ENCODE measurements around the gene PEX14.
"Not testable (repeated sequence)": the region's sequence is repeated elsewhere in the genome, so short reads cannot be mapped to it uniquely, and the experiment has no call there.

- not testable (repeated sequence) for TF ChIP-seq CTCF (IDR thresholded peaks at IDR 0.05 in 2 of 3, conservative IDR thresholded peaks at IDR 0.05 in 1 of 3; ENCODE audit: control insufficient read depth in 2 of 3, extremely low read depth in 1 of 3, insufficient read depth in 1 of 3, low read depth in 3 of 3, low read length in 3 of 3); SMAD1 (IDR thresholded peaks at IDR 0.05; ENCODE audit: low read depth, partially characterized antibody); JUND (IDR thresholded peaks at IDR 0.05; ENCODE audit: low read depth, low read length); TAF1 (IDR thresholded peaks at IDR 0.05; ENCODE audit: borderline replicate concordance, low read depth, low read length); EZH2 (IDR thresholded peaks at IDR 0.05; ENCODE audit: borderline replicate concordance, control insufficient read depth, low read depth, low read length); MTA2 (IDR thresholded peaks at IDR 0.05; ENCODE audit: low read depth)
- TF ChIP-seq, protein P1, sequence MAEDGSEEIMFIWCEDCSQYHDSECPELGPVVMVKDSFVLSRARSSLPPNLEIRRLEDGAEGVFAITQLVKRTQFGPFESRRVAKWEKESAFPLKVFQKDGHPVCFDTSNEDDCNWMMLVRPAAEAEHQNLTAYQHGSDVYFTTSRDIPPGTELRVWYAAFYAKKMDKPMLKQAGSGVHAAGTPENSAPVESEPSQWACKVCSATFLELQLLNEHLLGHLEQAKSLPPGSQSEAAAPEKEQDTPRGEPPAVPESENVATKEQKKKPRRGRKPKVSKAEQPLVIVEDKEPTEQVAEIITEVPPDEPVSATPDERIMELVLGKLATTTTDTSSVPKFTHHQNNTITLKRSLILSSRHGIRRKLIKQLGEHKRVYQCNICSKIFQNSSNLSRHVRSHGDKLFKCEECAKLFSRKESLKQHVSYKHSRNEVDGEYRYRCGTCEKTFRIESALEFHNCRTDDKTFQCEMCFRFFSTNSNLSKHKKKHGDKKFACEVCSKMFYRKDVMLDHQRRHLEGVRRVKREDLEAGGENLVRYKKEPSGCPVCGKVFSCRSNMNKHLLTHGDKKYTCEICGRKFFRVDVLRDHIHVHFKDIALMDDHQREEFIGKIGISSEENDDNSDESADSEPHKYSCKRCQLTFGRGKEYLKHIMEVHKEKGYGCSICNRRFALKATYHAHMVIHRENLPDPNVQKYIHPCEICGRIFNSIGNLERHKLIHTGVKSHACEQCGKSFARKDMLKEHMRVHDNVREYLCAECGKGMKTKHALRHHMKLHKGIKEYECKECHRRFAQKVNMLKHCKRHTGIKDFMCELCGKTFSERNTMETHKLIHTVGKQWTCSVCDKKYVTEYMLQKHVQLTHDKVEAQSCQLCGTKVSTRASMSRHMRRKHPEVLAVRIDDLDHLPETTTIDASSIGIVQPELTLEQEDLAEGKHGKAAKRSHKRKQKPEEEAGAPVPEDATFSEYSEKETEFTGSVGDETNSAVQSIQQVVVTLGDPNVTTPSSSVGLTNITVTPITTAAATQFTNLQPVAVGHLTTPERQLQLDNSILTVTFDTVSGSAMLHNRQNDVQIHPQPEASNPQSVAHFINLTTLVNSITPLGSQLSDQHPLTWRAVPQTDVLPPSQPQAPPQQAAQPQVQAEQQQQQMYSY (CRISPR knock-in tag; IDR thresholded peaks at IDR 0.05) = not testable (repeated sequence)
Measured at GRCh38 chr1:10457462-10457861, 17.3 kb upstream of the PEX14 start.
